IPS DF 4.7 (cell line): ENCODE data around the gene BRD3OS.
"Not testable (repeated sequence)": the region's sequence is repeated elsewhere in the genome, so short reads cannot be mapped to it uniquely, and the experiment has no call there.

Experiments
- DNase-seq: peaks from one replicate; pipeline ENCODE4 v3.0.0-alpha.2; 2013; ENCODE audit warnings: low spot score; ENCODE audit errors: extremely low read depth

The BRD3OS gene

DNA sequence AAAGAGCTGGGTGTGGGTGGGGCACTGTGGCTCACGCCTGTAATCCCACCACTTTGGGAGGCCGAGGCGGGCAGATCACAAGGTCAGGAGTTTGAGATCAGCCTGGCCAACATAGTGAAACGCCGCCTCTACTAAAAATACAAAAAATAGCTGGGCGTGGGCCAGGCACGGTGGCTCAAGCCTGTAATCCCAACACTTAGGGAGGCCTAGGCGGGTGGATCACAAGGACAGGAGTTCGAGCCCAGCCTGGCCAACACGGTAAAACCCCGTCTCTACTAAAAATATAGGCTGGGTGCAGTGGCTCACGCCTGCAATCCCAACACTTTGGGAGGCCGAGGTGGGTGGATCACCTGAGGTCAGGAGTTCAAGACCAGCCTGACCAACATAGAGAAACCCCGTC is 36.5 kb upstream of the BRD3OS start:
- DNase-seq: not testable (repeated sequence)

DNA sequence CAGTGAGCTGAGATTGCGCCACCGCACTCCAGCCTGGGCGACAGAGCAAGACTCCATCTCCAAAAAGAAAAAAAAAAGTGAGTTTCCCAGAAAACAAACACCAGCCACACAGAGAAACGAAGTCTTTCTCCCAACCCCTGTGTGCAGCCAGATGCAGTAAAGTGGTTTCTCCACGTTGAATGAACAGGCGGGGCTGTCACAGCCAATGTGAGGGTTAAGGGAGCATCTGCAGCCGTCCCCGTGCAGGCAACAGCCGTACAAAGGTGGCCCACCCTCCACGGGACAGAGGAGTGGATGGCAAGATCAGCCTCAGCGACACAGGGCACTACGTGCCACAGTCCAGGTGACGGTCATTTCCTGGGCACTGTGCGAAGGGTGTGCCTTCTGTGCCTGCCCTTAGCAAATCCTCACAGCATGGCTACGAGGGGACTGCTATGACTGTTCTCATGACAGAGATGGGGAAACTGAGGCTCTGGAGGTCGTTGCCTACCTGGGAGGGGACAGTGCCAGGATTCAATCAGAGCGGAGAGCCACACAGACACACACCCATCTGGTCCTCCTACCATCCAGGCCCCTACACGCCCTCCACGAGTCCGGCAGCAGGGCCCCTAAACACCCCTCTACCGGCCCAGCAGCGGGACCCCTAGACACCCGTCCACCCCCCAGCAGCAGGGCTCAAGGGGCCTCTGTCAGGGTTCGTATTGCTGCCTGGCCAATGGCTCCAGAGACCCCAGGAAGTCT is 35.5 kb upstream of the BRD3OS start:
- DNase-seq: no peak

DNA sequence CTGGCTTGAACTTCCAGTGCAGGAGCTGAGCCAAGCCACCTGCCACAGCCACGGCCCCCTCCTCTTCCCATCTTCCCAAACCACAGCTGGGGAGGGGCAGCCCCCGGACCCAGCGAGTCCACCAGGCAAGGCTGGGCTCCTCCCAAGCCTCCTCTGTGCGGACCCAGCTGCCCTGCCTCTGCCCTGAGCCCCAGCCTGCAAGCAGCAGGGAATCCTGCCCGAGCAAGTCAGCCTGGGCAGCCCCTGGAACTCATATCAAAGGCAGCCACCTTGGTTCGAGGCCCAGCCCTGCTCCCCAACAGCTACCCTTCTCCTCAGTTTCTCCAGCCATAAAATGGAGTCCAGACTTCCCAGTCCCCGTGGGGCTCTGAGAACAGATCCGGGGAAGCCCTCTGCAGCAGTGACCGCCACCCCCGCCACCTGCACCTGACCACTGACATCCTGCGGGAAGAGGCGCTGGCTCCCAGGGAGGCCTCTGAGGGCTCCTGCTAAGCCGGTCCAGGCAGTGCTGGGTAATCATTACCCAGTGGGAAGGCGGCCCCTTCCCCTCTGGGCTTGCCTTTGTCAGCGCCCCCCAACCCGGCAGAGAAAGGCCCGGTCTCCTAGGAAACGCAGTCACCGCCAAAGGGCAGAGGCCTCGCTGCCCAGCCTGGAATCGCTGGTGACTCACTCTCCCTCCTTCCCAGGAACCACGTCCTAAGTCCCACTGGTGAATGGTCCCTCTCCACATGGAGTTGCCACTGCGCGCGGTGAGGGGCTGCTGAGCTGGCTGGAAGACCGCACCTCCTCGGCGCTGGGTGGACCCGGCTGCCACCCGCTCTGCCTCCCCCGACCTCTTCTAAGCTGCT is 34.7 kb upstream of the BRD3OS start:
- DNase-seq: no peak

DNA sequence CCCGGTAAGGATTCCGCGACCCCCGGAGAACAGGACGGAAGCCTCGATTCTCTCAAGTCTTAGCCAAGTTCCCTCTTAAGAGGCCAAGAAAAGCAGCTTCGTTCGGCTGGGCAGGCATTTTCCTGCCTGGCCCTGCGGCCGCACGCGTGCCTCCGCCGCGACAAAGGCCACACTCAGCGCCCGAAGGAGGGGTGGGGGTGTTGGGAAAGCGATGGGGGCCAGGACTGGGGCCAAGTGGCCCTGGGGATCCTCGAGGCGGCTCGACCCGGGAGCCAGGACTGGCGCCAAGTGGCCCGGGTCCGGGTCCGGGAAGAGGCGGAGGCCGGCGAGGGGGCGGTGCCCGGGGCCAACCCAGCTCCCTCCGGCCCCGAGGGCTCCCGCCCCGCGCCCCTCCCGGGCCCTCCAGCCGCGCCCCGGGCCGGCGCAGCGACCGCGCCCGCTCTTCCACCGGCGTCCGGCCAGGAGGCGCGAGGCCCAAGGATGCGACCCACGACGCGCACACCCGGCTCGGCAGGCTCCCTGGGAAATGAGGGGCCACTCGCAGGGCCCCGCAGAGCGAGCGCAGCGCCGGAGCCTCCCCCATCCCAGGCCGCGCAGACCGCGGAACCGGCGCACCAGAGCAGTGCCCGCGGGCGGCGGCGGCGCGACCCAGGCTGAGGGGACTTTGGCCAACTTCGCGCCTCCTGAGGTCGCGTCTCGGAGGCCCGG is 33.9 kb upstream of the BRD3OS start:
- no peak for DNase-seq

DNA sequence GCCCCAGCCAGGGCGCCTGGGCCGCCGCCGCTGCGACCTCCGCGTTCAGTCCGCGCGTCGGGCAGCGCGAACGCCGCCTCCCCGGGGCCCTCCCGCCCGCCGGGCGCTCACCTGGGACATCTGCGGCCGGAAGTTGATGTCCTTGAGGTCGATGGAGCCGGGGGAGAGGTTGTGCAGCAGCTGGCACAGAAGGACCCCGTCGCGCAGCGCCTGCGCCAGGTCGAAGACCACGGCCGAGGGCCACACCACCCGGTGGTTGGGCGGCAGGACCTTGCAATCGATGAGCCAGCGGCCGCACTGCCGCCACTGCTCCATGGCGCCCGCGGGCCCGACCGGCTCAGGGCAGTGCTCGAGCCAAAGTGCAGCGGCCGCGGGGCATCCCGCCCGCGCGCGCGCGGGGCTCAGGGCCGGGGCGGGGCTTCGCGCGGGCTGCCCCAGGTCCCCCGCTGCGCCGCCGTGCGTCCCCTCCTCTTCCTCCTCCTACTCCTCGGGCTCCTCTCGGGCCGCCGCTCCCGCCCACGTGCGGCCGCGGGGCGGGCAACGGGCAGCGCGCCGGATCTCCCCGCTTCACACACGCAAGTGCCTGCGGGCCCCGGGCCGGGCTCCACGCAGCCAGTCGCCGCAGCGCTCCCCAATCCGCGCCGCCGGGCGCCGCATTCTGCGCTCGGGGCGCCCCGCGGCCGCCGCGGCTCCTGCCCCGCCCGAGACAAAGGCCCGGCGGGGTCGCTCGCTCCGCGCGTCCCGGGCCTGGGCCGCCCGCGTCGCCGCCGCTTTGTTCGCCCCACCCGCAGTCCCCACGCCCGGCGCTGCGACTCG is 33.1 kb upstream of the BRD3OS start, which contains the start of gene VAV2:
VAV2 (minus strand) TSS at position 361 of the 816 bp plus-strand sequence; CDS start at position 315, 46 bp downstream.
- DNase-seq: no peak

DNA sequence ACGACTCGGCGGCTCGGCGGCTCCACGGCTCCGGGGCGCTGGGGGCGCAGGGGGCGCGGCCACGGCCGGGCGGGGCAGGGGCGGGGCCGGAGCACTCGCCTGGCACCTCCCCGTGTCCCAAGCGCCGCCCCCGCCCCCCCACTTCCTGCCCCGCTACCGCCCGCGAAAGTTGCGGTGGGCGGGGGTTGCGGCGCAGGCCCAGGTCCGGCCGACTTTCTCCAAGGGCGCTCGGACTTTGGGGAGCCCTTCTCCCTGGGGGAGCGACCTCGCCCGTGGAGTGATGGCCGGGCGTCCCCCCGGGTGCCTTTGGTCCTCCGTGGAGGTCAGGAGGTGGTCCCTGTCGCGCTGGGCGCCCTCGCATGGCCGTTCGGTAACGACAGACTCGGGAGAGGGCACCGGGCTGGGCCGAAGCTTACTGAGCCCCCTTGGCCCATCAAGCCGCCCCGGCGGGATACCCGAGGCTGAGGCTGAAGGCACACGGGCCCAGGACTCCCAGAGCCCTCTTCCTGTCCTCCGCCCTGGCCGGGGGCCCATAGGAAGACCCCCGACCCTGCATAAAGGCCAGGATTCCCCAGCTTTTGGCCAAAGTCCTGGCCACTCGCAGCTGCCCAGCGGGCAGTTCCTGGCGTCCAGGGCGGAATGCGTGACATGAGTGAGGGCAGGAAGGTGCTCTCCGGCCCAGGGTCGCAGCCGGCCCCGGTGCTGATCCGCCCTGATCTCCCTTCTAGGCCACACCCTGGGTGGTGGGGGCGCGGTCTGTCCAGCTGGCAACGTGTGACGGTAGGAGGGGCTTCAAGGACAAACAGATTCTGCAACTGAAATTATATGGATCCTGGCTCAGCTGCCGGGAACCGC is 32.3 kb upstream of the BRD3OS start:
- no peak for DNase-seq

DNA sequence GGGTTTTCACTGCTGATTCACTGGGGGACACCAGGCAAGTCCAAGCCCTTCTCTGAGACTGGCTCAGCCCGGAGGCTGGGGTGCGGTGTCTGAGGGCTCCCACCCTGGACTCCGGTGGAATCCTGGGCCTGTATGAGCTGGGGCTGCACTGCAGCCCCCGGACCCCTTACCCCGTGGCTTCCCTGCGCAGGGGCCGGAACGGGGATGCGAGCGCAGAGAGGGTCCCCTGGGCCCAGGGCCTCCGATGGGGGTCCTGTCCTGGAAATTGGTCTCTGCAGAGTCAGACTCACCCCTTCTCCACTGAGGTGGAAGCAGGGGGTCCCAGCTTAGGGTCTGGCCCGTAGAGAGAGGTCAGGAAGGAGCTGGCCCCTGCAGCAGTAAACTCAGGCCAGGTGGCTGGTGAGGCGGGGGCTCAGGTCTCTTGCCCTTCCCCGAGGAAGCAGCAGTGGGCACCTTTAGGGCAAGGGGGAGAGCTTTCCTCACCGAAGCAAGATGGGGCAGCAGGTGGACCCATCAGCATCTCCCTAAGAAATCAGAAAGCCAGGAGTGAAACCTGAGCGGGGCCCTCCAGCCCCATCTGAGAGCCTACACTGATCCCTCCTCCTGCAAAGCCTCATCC is 31.5 kb upstream of the BRD3OS start:
- DNase-seq: no peak

DNA sequence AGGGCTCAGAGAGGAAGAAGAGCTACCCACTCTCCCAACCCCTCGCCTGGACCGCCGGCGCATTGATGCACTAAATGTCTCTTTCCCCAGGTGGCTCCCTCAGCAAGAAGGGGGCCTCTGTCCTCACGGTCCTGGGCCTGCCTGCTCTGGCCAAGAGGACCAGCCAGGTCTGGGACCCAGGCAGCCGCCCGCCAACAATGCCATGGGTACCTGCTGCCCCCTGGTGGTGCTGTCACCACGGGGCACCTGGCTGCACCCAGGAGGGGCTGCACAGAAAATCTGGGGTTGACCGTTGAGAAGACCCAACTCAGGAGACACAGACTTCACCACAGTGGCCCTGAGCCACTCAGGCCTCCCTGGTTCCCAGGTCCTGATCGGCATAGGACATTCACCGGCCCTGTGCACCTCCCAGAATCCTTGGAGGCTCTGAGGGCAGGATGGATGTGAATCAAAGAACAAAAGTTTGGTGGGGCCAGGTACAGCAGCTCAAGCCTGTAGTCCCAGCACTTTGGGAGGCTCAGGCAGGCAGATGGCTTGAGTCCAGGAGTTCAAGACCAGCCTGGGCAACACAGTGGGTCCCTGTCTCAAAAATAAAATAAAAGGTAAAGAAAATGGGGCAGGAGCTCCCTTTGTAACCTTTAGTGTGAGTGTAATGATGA is 30.8 kb upstream of the BRD3OS start:
- no peak for DNase-seq

DNA sequence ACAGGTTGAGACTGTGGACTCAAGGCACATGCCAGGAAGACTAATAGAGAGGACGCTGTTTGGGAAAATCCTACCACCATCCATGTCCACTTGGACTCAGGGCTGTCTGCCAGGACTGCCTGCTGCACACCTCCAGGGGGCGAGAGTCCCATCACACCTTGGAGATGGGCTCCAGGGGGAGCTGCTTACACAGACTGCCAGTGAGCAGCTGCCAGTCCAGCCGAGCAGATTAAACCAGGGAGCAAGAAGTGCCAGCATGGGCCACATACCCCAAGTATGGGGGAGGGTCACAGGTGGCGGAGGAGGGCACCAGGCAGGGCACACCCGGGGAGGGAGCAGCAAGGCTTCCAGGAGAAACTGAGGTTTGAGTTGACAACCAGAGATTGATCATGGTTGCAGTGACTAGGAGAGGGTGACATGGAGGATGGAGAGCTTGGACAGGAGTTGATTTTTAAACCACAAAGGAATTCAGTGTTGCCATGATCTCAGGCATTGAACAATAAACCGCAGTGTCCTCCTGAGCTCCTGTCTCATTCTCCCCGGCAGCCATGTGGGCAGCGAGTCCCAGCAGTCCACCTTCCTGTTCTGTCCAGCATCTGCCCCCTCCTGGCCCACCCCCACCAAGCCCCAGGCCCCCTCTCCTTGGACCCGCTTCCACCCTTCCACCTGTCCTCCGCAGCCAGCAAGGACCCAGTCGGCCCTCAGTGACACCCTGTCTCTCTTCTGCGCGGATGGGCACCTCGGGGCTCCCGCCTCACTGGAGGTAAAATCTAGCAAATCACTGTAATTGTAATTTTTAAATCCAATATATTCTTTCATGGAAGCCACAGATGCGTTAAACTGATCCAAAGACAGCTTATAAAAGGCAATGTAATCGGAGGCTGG is 30.0 kb upstream of the BRD3OS start:
- DNase-seq: no peak

DNA sequence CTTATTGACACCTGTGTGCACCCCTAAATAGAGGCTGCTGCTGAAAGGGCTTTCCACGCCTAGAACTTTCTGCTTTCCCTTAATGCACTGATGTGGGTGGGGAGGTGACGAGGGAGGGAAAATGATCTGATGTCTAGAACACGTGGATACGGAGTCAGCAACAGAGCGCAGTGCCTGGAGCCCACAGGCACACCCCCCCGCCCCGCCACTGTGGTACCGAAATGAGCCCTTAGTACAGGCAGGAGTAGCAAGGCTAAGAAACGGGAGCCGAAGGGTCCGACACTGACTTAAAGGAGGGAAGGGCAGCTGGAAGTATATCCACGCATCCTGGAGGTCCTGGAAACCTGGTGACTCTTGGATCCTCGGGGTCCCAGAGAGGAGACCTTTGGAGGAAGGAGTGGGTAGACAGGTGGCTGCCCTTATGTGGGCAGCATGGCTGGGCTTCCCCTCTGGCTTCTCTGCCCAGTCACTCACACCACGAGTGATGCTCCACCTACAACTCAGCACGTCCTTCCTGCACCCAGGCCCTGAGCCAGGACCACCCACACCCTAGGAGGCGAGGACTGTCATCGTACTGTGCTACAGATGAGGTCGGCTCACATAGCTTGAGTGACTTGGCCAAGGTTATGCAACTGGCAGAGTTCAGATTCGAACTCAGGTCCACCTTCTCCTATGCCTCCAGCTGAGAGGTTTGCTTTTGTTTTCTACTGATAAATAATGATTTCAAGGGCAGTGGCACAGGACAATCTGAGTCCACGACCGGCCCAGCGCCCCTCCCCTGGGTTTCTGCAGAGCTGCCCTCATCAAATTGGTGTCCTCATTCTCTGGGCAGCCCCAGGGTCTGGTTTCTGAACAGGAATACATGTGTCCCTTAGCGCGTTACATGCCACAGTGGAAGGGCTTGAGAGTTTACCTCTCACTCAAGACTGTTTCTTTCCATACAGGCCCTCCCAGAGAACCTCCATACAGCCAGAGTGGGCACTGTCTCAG is 28.5 kb upstream of the BRD3OS start:
- no peak for DNase-seq

DNA sequence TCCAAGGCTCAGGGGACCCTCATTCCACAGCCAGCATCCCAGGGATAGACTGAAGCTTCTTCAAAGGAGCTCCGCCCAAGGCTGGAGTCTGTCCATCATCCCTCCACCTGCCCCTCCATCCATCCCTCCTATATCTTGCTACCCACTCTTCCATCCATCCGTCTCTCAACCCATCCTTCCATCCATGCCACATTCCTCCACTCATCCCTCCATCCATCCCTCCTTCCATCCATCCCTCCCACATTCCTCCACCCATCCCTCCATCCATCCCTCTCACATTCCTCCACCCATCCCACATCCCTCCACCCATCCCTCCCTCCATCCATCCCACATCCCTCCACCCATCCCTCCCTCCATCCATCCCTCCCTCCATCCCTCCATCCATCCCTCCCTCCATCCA is 27.7 kb upstream of the BRD3OS start:
- no peak for DNase-seq

DNA sequence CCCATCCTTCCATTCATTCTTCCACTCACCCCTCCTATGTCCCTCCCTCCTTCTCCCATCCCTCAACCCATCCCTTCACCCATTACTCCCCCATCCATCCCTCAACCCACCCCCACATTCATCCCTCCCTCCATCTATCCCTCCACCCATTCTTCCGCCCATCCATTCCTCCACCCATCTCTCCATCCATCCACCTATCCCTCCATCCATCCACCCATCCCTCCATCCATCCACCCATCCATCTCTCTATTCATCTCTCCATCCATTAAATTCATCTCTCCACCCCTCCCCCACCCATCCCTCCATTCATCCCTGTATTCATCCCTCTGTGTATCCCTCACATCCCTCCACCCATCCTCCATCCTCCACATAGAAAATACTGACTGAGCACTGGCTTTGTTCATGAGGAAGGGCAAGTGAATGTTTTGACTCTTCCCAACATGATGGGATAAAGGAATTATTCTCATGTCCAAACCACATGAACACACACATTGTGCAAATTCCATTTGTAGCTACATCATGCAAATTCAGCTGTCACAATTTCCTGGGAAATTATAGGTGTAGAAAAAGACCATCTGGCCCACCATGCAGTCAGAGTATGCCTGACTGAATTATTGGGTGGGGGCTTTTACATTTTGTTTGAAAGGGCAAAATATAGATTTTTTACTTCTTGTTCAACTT is 26.2 kb upstream of the BRD3OS start:
- DNase-seq: no peak

DNA sequence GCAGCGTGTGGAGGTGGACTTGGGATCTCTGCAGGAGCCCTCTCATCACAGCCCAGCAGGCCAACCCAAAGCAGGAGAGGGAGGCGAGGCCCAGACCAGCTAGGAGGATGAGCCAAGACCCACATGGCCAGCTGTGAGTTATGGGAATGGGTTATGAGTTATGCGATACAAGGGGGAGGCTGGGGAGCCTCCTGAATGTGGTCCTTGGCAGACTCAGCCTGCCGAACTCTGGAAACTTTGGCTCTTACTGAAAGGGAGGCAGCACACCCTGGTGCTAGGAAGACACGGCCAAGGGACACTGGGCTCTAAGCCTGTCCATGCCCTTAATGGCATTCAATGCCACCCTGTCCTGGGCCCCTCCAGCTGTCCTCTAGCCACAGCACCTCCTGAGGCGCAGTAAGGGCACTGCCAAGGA is 25.4 kb upstream of the BRD3OS start:
- DNase-seq: no peak

DNA sequence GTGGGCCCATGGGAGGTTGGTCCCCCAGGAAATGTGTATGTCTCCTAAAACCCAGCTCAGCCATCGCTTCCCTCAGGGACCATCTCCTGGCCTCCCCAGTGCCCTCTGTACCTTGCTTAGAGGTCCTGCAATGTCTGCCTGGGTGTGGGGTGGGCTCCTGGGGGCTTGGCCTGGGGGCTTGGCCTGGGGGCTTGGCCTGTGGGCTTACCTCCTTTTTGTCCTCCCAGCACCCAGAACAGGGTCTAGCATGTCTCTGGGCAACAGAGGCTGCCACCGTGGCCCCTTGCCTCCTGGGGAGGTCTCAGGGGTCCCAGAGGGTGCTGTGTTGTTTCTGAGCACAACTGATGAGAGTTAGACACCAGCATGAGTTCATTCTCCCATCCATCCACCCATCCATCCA is 22.5 kb upstream of the BRD3OS start:
- no peak for DNase-seq

DNA sequence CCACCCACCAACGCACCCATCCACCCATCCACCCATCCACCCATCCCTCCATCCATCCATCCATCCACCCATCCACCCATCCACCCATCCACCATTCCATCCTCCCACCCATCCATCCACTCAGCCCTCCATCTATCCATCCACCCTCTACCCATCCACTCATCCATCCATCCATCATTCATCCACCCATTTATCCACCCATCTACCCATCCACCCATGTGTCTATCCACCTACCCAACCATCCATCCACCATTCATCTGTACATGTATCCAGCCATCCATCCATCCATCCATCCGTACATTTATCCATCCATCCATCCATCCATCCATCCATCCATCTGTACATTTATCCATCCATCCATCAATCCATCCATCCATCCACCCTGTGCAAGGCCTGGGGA is 22.0 kb upstream of the BRD3OS start:
- DNase-seq: no peak

DNA sequence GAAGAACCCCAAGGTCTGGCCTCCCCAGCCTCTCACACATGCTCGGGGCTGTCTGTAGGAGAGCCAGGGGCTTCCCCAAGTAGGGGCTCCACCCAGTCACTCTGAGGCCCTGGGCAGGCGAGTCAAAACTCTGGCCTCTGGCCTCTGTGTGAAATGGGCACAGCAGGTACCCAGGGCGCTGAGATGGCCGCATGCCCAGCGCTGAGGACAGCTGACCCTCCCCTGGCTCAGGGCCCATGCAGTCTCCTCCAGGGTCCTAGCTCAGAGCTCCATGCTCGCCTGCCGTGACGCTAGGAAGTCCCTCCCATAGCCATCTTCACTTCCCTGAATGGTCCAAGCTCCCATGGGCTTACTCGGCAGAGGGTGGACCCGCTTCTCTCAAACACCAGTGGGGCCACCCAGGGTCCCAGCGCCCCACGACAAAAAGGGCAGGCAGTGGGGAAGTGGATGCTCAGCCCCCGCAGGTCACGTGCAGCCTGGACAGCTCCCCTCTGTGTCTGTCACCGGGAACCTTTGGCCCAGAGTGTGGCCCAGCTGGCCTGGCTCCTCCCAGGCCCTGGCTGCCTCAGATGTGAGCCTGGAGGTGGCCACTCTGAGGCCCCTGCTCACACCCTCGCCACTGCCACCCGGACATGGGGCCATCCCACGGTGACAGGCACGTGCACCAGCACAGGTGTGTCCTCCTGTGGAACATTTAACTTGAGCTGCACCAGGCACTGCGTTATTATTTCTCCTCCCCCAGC is 21.0 kb upstream of the BRD3OS start:
- DNase-seq: no peak
